ENCODE data around the gene LRRC37B.
"Not testable (repeated sequence)": the region's sequence is repeated elsewhere in the genome, so short reads cannot be mapped to it uniquely, and the experiment has no call there.

Gene LRRC37B

DNA sequence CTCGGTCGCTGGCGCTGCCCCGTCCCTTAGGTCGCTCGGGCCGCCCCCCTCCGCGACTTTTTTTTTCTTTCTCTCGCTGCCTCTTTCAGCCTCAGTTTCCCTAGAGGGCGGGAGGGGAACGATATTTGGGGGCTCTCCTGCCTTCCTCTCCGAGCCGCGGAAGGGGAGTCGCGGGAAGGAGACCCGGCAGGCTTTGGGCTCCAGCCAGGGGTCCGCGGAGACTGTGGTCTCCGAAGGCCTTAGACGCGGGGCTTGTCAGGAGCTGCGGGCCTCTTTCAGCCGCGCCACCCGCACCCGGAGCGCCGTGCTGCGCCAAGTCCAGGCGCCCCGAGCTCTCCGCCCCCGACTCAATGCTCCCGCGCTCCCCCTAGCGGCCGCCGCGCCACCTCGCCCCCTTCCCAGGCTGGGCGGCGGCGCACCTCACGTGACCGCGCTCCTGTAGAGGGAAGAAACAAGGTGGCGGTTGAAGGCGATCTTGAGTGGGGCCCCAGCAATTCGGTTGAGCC is at the start of gene LRRC37B:
TSS of gene LRRC37B (plus strand) at position 427 of the 506 bp plus-strand sequence. CDS start 14,010 bp downstream, outside the sequence.
- DNase-seq = peak; percentile 20 to 89 (median 74)

DNA sequence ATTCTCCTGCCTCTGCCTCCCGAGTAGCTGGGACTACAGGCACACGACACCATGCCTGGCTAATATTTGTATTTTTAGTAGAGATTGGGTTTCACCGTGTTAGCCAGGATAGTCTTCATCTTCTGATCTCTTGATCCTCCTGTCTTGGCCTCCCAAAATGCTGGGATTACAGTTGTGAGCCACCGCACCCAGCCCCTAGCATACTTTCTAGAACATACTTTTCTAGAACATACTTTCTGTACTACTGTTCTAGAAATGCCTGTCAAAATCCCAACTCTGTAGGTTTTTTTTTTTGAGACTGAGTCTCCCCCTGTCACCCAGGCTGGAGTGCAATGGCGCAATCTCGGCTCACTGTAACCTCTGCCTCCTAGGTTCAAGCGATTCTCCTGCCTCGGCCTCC is 43.1 kb upstream of the LRRC37B start:
- DNase-seq = not testable (repeated sequence)

DNA sequence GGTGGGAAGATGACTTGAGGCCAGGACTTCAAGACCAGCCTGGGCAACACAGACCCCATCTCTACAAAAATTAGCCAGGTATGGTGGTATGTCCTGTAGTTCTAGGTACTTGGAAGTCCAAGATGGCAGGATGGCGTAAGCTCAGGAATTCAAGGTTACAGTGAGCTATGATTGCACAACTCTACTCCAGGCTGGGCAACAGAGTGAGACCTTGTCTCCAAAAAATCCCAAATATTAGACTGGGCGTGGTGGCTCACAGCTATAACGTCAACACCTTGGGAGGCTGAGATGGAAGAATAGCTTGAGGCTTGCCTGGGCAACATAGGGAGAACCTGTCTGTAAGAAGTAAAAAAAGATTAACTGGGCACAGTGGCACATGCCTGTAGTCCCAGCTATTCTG is 39.5 kb upstream of the LRRC37B start:
- no peak for DNase-seq

DNA sequence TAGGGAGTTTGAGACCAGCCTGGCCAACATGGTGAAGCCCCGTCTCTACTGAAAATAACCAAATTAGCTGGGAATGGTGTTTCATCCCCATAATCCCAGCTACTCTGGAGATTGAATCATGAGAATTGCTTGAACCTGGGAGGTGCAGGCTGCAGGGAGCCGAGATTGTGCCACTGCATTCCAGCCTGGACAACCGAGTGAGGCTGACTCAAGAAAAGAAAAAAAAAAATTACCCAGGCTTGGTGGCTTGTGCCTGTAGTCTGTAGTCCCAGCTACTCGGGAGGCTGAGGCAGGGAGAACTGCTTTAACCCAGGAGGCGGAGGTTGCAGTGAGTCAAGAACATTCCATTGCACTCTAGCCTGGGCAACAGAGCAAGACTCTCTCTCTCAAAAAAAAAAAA is 36.8 kb upstream of the LRRC37B start:
- DNase-seq = not testable (repeated sequence)

DNA sequence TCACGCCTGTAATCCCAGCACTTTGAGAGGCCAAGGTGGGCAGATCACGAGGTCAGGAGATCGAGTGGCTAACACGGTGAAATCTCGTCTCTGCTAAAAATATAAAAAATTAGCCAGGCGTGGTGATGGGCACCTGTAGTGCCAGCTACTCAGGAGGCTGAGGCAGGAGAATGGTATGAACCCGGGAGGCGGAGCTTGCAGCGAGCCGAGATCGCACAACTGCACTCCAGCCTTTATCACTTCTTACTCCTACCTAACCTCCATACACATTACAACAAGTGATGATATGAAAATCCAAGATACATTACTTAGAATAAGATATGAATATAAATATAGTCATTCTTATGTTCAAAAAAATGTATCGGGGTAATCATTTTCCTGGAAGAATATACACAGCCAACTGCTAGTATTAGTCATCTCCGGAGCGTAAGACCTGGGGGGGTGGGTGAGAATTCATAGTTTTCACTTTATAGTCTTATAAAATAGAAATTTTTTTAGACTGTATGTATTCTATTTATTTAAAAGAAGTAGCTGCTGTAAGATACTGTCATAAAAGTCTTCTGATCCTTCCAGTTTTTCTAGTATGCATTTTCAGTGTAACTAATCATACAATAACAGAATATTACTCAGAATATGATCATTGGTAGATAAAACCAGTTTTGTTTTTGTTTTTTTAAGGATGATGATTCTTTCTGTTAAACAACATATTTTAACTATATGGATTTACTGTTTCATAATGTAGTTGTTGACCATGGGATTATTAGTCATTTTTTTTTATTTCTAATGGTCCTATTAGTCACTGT is 32.7 kb upstream of the LRRC37B start:
- DNase-seq = peak in 2 of 56 donors; percentile 0 to 16

DNA sequence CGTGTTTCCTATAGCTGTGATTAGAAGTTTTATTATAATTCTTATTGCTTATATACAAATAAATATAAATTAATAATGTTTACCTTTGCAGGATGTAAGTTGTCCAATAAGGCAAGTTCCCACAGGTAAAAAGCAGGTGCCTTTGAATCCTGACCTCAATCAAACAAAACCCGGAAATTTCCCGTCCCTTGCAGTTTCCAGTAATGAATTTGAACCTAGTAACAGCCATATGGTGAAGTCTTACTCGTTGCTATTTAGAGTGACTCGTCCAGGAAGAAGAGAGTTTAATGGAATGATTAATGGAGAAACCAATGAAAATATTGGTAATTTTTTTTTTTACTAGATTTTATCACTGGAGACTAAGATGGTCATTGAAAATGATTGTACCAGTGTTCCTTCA is 31.8 kb upstream of the LRRC37B start:
- not testable (repeated sequence) for DNase-seq

DNA sequence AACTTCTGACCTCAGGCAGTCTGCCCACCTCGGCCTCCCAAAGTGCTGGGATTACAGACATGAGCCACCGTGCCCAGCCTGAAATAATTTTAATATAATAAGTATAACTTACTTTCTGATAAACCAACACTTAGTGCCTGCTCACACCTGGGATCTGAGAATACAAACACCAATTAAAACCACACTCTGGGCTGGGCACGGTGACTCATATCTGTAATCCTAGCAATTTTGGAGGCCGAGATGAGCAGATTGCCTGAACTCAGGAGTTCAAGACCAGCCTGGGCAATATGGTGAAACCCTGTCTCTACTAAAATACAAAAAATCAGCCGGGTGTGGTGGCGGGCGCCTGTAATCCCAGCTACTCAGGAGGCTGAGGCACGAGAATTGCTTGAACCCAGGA is 15.4 kb upstream of the LRRC37B start:
- DNase-seq = not testable (repeated sequence)

DNA sequence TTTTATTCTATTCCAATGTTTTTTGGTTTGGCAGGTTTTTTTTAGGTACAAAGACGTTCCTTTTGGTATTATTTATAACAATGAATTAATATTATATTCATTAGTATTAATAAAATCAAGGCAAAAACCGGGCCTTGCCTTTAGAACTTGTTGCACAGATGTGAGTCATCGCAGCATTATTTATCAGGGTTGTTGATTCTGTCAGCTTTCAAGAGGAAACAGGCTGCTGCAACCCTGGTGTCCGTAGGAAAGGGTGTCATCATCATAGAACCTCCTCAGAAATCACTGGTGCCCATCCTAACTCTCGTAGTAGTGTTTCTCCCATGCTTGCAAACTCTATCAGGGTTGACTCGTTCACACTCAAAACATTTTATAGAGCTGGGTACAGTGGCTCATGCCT is 10.2 kb upstream of the LRRC37B start:
- DNase-seq = no peak

DNA sequence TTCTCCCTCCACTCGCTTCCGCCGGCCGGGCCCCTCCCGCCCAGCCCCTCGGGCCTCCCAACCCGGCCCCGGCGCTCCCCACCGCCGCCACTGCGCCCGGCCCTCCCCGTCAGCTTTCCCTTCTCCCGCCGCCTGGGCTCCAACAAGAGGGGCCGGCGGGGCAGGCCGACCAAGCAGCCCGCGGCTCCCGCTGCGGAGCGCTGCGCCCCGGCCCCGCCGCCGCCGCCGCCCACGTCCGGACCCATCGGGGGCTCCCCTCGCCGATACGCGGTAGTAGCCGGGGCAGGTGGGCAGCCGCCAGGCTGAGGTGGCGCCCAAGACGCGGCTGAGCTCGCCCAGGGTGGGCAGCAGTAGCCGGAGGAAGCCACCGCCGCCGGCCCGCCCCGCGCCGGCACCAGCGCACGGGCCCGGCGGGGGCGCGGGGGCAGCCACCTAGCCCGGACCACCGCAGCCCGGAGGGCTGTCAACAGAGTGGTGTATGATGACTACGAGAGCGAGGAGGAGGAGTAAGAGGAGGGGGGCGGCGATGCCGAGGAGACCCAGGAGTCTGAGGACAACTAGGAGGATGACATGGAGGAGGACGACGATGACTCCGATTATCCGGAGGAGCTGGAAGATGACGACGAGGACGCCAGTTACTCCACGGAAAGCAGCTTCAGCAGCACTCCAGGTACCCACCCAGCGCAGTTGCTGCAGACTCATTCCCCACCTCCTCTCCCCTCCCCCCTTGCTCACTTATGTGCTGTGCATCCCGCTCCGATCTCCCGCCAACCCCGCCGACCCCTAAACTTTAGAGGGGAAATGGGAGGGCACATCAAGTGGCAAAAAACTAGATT is 498 bp downstream of the LRRC37B start:
- DNase-seq = peak in 40 of 56 donors; percentile 8 to 66 (median 37)

DNA sequence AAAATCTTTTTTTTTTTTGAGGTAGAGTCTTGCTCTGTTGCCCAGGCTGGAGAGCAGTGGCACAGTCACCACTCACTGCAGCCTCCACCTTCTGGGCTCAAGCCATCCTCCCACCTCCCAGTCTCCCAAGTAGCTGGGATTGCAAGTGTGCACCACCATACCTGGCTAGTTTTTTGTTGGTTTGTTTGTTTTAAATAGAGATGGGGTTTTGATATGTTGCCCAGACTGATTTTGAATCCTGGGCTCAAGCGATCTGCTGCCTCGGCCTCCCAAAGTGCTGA is 2.0 kb downstream of the LRRC37B start:
- no peak for DNase-seq

DNA sequence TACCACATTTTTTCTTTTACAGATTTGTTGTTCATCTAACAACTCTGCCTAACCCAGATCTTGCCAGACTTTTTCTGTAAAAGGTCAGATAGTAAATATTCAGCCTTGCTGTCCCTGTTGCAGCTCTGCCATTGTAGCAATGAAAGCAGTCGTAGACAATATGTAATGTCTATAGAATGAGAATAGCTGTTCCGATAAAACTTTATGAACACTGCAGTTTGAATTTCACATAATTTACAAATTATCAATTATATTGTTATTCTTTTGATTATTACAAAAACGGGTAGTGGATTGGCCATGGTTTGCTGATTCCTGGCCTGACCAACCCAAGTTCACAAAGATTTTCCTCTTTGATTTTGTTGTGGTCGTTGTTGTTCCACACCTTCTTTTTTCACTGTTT is 2.9 kb downstream of the LRRC37B start:
- no peak for DNase-seq

DNA sequence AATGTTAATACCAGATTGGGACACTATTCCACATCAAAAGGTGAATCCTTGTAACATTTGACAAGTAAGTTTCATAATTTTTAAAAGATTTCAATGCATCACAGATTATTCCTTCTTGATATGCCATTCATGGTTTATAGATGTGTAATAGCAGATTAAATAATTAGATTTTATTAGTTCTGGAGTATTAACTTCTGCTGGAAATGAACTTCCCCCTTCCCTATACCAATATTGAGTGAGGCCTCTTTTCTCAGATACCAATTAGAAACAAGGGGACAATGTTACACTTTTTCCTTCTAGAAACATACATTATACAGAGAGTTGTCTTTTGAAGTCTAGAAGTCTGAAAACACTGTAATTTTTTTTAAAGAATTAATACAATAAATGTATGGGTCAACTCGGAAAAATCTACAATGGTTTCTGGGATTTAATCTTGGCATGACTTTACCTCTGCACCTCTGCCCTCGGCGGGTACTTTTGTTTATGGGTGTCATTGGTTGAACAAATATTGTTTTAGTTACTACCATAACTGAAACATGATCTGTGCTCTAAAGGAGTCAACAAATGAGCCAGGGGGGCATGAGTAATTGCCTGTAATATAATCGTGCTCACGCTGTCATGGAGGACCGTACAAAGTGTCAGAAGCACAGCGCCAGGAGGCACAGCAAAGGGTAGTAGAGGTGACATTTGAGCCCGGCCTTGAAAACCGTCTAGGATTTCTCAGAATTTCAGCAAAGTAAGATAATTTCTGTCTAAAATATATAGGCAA is 8.2 kb downstream of the LRRC37B start:
- DNase-seq = no peak

DNA sequence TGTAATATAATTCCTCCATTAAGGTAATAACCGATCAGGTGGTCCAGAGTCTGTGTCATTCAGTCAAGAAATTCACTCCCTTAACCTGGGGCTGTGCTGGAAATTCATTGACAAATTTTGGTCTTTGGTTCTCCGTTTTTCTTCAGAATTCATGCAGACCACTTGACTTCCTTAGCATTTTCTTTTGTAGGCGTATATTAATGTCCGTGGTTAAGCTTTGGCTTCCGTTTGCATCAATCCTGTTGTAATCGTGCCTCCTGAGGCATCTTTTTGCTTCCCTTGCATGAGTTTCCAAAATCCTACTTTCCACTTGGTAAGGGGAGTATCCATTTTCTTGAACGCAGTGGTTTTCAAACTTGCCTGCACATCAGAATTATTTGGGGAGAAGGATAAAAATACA is 9.0 kb downstream of the LRRC37B start:
- no peak for DNase-seq

DNA sequence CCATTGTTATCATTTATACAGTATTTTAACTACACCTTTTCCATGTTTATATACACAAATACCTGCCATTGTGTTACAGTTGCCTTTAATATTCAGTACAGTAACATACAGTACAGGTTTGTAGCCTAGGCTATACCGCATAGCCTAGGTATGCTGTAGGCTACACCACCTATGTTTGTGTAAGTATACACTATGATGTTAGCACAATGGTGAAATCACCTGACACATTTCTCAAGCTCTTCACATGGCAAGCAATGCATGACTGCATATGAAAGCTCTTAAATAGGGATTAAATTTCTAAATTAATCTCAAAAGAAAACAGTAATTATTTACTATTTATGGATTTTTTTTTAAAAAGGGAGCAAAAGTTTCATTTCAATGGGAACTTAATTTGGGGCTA is 12.0 kb downstream of the LRRC37B start:
- no peak for DNase-seq

DNA sequence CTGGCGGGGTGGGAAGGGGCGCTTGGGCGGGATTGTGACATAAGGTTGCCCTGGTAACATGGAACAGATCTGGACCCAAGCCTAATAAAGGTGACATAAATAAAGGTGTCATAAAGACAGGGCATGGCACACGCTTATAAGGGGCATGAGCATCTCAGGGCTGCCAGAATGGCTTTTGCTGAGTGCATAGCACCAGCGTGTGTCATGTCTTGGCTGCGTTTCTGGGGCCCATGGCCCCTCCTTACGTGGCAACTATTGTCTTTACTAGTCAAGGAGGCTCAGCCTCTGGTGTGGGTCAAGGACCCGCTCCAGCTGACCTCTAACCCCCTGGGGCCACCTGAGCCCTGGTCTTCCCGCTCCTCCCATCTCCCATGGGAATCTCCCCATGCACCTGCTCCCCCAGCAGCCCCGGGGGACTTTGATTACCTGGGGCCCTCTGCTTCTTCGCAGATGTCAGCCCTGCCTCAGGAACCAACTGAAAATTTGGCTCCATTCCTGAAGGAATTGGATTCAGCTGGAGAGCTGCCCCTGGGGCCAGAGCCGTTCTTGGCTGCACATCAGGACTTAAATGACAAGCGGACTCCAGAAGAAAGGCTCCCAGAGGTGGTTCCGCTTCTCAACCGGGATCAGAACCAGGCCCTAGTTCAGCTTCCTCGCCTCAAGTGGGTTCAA is 13.9 kb downstream of the LRRC37B start:
- DNase-seq = peak in 17 of 56 donors; percentile 1 to 48 (median 17)

DNA sequence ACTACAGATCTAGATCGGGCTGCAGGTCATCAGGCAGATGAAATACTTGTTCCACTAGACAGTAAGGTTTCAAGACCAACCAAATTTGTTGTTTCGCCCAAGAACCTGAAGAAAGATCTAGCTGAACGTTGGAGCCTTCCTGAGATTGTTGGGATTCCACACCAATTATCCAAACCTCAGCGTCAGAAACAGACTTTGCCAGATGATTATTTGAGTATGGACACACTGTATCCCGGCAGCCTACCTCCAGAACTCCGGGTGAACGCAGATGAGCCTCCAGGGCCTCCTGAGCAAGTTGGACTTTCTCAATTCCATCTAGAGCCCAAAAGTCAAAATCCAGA is 14.4 kb downstream of the LRRC37B start:
- no peak for DNase-seq

DNA sequence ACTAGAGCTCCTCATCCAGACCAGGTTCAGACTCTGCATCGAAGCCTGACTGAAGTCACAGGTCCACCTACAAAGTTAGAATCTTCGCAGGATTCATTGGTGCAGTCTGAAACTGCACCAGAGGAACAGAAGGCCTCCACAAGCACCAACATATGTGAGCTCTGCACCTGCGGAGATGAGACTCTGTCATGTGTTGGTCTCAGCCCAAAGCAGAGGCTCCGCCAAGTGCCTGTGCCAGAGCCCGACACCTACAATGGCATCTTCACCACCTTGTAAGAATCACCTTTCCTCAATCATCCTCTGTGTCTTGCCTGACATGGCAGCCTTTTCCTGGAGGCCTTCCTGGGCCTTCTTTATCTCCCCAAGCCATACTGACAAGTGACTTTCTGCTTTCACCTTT is 15.4 kb downstream of the LRRC37B start:
- DNase-seq = not testable (repeated sequence)

DNA sequence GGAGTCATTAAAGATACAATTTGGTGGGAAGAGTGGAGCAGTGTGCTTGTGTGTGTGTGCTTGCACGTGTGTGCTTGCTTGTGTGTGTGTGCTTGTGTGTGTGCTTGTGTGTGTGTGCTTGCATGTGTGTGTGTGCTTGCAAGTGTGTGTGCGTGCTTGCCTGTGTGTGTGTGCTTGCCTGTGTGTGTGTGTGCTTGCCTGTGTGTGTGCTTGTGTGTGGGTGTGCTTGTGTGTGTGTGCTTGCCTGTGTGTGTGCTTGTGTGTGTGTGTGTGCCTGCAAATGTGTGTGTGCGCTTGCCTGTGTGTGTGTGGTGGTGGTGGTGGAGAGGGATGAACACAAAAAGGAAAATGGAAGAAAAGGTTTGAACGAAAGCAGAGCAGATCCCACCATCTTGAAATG is 20.1 kb downstream of the LRRC37B start:
- DNase-seq = not testable (repeated sequence)

DNA sequence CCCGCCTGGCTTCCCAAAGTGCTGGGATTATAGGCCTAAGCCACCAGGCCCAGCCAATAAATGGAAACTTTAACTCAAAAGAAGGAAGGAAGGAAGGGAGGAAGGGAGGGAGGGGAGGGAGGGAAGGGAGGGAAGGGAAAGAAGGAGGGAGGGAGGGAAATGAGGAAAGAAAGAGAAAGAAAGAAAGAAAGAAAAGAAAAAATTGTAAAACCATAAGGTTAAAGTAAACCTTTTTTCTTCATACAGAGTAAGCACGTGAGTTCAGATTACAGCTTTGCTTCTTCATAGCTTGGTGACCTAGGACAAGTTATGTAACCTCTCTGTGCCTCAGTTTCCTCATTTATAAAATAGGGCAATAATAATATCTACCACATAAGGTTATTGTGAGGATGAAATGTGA is 26.0 kb downstream of the LRRC37B start:
- DNase-seq = no peak

DNA sequence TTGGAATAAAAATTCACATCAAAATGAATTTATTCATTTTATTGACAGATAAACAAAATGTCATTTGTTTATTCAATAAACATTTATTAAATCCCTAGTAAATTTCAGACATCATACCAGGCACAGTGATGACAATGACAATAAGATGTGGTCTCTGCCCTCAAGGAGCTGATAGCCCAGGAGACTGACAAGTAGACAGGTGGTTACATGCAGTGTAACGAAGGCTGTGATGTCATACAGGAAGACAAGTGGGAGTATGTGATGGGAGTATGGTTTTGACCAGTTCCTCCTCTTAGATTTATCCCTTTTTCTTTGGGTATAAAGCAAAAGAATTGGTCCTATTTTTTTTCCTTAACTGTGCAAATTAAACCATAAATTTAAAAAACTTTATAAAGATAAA is 26.6 kb downstream of the LRRC37B start:
- DNase-seq = not testable (repeated sequence)

DNA sequence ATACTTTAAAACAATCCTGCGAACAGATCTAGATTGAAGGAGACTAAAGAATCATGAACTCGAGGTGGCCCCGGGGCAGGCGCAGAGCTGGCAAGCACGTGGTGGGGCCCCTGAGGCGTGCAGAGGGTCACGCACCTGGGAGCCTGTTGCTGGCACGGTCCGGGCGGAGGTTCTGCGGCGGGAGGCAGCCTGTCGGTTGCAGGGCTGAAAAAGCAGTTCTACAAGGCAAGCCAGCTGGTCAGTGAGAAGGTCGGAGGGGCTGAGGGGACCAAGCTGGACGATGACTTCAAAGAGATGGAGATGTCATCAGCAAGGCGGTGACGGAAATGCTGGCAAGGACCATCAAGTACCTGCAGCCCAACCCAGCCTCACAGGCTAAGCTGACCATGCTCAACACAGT is 33.1 kb downstream of the LRRC37B start:
- not testable (repeated sequence) for DNase-seq

All from amygdala (tissue), 56 donors.